HG03025 (cell line): ENCODE results near the gene VSIG2.

ENCODE experiments used
- ATAC-seq: cut with Tn5 transposase; IDR thresholded peaks from one replicate; pipeline ENCODE4 v1.9.1; 2021; ENCODE audit warnings: mild to moderate bottlenecking, moderate library complexity; ENCODE audit not compliant: unreplicated experiment, low FRiP score

The VSIG2 gene

DNA sequence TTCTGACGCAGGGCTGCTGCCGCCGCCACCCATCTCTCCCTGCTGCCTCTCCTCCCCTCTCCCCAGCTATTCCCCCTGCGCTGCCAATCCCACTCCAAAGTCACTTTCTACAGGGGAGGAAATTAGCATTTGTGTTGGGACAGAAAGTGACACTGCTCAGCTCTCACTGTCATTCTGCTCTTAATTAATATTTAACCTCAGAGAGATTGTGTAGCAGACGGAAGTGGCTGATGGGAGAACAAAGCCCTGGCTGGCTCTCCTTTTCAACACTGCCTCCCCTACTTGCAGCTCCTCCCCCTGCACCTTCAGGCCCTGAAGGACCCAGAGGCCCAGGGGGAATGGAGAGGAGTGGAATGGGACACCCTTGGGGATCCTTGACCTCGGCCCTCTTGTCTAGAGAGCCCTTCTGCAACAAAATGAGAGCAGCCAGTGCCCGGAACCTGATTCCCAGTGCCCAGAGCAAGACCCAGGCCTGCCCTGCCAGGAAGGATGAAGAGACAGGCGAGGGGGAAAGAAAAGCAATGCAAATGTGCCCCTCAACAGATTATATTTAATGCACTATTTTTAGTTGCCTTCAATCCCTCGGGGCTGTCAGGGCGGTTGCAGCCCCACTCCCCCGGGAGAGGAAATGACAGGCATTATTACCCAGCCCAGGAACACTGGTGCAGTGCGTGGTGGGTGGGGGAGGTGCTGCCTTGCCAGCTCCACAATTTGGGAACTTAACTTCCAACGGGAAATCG lies 26.9 kb downstream of the VSIG2 start:
- ATAC-seq = no peak

DNA sequence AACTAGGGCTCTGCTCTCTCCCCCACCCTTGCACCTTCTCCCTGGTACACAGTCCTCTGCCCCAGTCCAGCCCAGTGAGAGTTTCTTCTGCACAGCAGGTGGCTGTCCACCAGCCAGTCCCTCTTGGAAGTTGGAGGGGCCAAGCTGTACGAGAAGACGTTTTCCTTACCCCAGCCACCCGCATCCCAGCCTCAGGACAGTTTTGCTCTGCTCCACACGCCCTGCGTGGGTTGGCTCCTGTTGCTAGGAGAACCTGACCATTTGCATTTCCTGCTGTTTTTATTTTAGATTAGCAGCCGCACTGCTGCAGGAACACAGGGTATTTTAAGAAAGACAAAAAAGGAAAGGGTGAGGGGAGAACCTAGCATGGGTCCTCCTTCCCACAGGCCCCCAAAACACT lies 29.9 kb downstream of the VSIG2 start:
- ATAC-seq = no peak

DNA sequence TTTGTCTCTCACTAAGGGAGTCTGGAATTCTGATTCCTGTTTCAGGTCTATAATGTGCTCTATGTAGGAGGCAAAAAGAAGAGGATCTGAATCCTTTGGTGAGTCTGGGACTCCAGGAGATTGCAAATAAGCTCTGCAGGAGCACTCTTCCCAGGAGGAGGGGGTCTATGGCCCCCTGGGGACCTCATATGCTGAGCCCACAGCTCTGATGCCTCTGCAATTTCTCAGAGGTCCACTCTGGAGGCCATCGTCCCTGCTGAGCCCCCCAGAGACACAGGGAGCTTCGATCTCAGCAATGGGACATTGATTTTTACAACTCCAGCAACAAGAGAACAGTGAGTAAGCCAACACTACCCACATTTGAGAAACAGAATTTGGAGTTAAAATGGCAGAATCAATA lies 32.5 kb downstream of the VSIG2 start:
- ATAC-seq = no peak

DNA sequence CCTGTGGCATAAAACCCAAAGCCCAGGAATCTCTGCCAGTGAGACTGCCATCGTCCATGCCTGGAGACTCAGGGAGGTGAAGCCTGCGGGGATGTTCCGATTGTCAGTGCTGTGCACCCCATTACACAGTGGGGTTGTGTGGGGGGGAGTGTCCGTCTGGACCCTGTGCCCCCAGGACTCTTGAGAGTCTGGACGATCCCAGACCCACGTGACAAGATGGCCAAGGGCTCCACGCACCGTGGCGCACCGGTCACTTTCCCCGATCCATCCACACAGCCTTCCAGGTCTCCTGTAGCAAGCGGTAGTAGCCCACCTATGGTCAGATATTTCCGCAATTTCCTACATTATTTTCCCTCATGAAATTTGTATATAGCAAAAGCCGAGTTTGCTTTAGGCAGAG lies 33.3 kb downstream of the VSIG2 start:
- no peak for ATAC-seq

DNA sequence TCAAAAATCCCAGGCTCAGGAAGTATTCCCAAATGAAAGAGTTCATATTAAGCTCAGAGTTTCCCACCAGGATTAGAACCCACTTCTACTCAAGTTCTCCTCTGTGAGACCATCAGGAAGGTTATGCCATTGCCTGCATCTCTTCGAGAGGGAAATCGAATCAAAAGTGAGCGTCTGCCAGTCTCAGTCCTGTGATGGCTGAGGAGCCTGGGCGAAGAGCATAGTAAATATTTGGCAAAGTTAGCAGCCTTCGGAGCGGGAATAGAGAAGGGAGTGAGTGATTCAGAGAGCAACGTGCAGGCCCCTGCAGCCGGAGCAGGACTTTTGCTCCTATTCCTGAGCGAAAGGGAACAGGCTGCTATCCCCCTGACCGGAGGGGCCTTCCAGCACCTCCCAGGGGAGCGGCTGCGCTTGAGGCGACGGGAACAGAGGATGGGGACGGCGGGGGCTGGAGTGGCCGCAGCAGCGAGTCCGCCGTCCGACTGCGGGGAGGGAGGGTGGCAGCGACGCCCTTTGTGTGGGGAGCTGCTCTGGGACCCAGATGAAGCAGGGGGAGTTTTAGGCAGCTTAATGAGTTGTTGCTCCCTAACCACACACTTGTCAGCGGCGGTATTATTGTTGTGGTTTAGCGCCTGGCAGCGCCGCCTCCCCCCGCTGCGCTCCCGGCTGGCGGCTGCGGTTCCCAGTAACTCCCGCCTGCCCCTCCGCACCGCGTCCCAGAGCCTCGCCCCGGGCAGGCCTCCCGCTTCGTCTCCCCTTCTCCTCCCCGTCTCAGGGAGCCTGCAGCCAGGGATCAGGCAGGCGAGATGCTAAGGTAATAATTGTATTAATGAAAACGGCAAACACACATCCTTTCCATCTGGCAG lies 34.0 kb downstream of the VSIG2 start:
- no peak for ATAC-seq

DNA sequence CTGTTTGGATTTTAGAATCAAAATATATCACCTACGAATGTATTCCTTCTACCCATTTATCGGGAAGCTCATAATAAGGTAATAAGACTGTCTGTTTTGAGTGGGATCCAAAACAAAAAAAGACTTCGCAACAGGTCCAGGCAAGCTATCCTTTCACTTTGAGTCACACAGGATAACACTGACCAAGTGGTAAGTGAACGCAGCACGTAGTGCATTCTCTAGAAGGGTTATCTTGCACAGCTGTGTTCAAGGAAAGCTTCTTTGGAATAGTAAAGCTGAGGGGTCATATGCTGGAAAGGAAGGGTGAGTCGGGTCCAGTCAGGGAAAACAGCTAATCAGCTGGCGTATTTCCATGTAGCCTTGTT lies 34.7 kb downstream of the VSIG2 start:
- ATAC-seq = no peak

DNA sequence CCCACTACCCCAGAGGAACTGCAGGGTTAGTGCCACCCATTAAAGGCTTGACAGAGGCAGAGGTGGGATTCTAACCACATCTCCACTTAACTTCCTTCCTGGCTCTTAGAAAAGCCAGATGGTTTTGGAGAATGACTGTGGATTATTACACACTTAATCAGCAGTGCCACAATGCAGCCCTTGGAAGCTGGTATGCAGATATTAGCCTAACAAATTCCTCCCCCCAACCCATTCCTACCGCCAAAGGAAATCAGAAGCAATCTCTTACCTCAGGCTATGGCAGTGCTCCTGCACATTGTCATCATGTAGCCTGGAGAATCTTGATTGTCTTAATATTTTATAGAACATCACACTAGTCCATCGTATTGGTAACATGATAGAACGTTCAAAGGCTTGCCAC lies 35.5 kb downstream of the VSIG2 start:
- ATAC-seq = no peak

DNA sequence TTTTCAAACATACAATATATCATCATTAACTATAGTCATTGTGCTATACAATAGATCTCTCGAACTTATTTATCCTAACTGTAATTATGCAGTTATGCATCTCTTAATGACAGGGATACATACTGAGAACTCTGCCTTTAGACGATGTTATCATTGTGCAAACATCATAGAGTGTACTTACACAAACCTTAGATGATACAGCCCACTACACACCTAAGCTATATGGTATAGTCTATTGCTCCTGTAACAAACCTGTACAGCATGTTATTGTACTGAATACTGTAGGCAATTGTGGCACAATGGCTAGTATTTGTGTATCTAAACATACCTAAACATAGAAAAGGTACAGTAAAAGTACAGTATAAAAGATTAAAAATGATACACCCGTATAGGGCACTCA lies 39.7 kb downstream of the VSIG2 start:
- no peak for ATAC-seq

DNA sequence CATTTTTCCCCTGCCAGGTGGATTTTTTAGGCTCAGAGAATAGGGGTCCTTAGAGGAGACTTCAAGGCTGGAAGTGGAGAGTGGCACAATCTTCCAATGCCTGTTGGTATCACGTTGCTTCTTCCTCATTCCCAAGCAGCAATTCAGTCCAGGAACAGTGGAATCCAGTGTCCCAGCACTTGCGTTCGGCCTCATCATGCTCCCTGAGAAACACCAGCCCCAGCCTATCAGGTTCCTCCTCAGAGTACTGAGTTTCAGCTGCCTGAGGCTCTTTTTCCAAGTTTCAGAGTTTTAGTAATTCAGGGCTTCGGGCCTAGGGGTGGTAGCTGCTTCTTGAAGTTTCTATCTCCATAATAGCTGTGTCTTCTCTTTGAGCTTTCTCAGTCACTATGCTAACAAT lies 44.2 kb downstream of the VSIG2 start:
- ATAC-seq = no peak

DNA sequence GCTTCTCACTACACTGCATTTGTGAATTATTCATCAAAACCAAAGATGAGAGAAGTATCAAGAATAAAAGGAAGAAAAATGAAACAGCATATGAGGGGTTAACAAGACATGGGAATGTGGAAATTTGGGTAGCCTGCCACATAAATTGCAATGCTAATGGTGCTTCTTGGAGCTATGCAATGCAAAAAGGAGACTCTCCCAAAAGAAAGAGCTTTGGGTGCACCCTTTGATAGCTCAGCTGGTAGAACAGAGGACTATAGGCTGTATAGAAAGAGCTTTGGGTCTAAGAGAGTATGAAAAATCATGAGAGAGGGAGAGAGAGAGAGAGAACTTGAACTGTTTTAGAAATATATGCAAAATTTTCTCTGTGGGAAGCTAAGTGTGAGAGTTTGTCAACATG lies 52.0 kb downstream of the VSIG2 start:
- ATAC-seq = no peak

DNA sequence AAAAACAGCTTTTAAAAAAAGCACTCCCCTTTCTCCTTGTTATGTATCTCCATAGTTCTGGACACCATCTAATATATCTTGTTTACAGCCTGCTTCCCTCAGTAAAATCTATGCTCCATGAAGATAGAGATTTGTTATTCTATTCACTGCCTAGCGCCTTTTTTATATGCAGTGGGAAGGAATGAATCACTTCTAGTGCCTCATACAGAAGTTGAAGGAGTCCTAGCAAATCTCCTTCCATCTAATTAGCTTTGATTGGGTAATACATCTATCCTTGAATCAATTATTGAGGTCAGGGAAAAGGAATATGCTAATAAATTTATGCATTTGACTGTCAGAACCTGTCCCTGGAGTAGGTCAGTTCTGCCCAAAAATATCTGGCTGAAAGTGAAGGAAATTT lies 52.5 kb downstream of the VSIG2 start:
- ATAC-seq = no peak
